Hippocampal formation (tissue), 2 donors: Measurements from ENCODE around the gene LHFPL2.
A peak's percentile ranks its signal among the peaks of the same experiment; 100 is the strongest.

ENCODE experiments used
- DNase-seq, 2 donors: peaks; one replicate each; lab custom pipeline; 2025; lab: John Stamatoyannopoulos, UW

Gene LHFPL2

GRCh38 chr5:78640662-78641474 lies 7.7 kb downstream of the LHFPL2 start:
- DNase-seq: no peak

- DNase-seq: no peak
Measured at GRCh38 chr5:78639791-78640190, 8.8 kb downstream of the LHFPL2 start.

GRCh38 chr5:78638973-78639669 lies 9.5 kb downstream of the LHFPL2 start:
- DNase-seq: no peak

GRCh38 chr5:78638423-78638822 lies 10.1 kb downstream of the LHFPL2 start:
- DNase-seq: peak; percentile 20 to 21

GRCh38 chr5:78637468-78637867 lies 11.1 kb downstream of the LHFPL2 start:
- DNase-seq: no peak

- no peak for DNase-seq
Measured at GRCh38 chr5:78636682-78637081, 11.9 kb downstream of the LHFPL2 start.

GRCh38 chr5:78634634-78635033 lies 13.9 kb downstream of the LHFPL2 start:
- DNase-seq: no peak

GRCh38 chr5:78634229-78634628 lies 14.3 kb downstream of the LHFPL2 start:
- DNase-seq: no peak

GRCh38 chr5:78633700-78634099 lies 14.9 kb downstream of the LHFPL2 start:
- DNase-seq: no peak

GRCh38 chr5:78632467-78632866 lies 16.1 kb downstream of the LHFPL2 start:
- no peak for DNase-seq

- DNase-seq: no peak
Measured at GRCh38 chr5:78631931-78632330, 16.6 kb downstream of the LHFPL2 start.

GRCh38 chr5:78630047-78630446 lies 18.5 kb downstream of the LHFPL2 start:
- no peak for DNase-seq

- no peak for DNase-seq
Measured at GRCh38 chr5:78629624-78630023, 18.9 kb downstream of the LHFPL2 start.

GRCh38 chr5:78628270-78628992 lies 20.1 kb downstream of the LHFPL2 start:
- no peak for DNase-seq

- no peak for DNase-seq
Measured at GRCh38 chr5:78627766-78628165, 20.8 kb downstream of the LHFPL2 start.

GRCh38 chr5:78627175-78627574 lies 21.4 kb downstream of the LHFPL2 start:
- DNase-seq: no peak

GRCh38 chr5:78626009-78626571 lies 22.5 kb downstream of the LHFPL2 start:
- DNase-seq: no peak

- DNase-seq: no peak
Measured at GRCh38 chr5:78624992-78625391, 23.6 kb downstream of the LHFPL2 start.

- DNase-seq: peak in 1 of 2 donors; percentile 32
Measured at GRCh38 chr5:78624011-78624541, 24.5 kb downstream of the LHFPL2 start.

GRCh38 chr5:78622302-78622971 lies 26.1 kb downstream of the LHFPL2 start:
- no peak for DNase-seq

GRCh38 chr5:78621291-78621738 lies 27.3 kb downstream of the LHFPL2 start:
- no peak for DNase-seq
